Coronary artery (tissue), 2 donors: ENCODE data around the gene DIAPH3.
"Not testable (repeated sequence)": the region's sequence is repeated elsewhere in the genome, so short reads cannot be mapped to it uniquely, and the experiment has no call there.

ENCODE experiments used
- DNase-seq: peaks from one replicate; pipeline ENCODE4 v3.0.0-alpha.2; 2017; ENCODE audit warnings: low spot score
- H3K27ac ChIP-seq, 2 donors: fragments of 200-600 bp; sonication (generic); one replicate each; pipeline ENCODE4 v1.5.1; 2016 to 2019
- H3K4me3 ChIP-seq: fragments of 200-600 bp; sonication (generic); 2 replicates; pipeline ENCODE4 v1.5.1; 2016; ENCODE audit warnings: mild to moderate bottlenecking, moderate library complexity
- TF ChIP-seq, protein P1 (sequence below): fragments of 200-600 bp; sonication (generic); IDR thresholded peaks from one replicate; pipeline ENCODE4 v1.5.1; 2019; ENCODE audit warnings: antibody characterized with exemption

Gene DIAPH3, protein sequence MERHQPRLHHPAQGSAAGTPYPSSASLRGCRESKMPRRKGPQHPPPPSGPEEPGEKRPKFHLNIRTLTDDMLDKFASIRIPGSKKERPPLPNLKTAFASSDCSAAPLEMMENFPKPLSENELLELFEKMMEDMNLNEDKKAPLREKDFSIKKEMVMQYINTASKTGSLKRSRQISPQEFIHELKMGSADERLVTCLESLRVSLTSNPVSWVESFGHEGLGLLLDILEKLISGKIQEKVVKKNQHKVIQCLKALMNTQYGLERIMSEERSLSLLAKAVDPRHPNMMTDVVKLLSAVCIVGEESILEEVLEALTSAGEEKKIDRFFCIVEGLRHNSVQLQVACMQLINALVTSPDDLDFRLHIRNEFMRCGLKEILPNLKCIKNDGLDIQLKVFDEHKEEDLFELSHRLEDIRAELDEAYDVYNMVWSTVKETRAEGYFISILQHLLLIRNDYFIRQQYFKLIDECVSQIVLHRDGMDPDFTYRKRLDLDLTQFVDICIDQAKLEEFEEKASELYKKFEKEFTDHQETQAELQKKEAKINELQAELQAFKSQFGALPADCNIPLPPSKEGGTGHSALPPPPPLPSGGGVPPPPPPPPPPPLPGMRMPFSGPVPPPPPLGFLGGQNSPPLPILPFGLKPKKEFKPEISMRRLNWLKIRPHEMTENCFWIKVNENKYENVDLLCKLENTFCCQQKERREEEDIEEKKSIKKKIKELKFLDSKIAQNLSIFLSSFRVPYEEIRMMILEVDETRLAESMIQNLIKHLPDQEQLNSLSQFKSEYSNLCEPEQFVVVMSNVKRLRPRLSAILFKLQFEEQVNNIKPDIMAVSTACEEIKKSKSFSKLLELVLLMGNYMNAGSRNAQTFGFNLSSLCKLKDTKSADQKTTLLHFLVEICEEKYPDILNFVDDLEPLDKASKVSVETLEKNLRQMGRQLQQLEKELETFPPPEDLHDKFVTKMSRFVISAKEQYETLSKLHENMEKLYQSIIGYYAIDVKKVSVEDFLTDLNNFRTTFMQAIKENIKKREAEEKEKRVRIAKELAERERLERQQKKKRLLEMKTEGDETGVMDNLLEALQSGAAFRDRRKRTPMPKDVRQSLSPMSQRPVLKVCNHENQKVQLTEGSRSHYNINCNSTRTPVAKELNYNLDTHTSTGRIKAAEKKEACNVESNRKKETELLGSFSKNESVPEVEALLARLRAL

DNA sequence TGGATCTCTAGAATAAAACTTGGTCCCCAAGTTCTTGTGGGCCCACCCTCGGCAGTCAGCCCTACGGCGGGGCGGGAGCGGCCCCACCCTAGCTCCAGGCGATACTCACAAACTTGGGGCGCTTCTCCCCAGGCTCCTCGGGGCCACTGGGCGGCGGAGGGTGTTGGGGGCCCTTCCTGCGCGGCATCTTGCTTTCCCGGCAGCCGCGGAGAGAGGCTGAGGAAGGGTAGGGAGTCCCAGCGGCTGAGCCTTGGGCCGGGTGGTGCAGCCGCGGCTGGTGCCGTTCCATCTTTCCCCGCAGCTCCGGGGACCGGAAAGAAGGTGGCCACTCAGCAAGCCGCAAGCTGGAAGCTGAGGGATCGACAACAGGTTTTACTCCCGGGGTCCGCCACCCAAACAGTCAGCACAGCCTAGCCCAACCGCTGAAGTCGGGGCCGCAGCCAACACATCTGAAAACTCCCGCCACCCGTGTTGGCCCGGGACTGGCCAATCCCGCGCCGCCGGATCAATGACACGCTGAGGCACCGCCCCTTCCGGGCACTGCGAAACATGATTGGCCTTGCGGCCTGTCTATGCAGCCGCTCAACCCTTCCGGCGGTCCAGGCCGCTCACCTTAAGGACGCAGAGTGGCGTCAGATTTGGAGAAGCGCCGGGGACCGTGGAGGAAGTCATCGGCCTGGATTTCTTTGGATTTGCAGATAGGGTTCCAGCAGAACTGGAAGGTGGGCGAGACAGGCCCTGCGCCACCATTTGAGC is at the start of gene DIAPH3:
TSS of gene DIAPH3 (minus strand) at position 451 of the 756 bp plus-strand sequence. CDS start at position 289, 162 bp downstream.
- peak within 1 kb of the TSS; percentile 82 to 96 for H3K27ac ChIP-seq
- TF ChIP-seq, protein P1, sequence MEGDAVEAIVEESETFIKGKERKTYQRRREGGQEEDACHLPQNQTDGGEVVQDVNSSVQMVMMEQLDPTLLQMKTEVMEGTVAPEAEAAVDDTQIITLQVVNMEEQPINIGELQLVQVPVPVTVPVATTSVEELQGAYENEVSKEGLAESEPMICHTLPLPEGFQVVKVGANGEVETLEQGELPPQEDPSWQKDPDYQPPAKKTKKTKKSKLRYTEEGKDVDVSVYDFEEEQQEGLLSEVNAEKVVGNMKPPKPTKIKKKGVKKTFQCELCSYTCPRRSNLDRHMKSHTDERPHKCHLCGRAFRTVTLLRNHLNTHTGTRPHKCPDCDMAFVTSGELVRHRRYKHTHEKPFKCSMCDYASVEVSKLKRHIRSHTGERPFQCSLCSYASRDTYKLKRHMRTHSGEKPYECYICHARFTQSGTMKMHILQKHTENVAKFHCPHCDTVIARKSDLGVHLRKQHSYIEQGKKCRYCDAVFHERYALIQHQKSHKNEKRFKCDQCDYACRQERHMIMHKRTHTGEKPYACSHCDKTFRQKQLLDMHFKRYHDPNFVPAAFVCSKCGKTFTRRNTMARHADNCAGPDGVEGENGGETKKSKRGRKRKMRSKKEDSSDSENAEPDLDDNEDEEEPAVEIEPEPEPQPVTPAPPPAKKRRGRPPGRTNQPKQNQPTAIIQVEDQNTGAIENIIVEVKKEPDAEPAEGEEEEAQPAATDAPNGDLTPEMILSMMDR = no peak
- DNase-seq = peak; percentile 95
- H3K4me3 ChIP-seq = peak within 1 kb of the TSS; percentile 89

DNA sequence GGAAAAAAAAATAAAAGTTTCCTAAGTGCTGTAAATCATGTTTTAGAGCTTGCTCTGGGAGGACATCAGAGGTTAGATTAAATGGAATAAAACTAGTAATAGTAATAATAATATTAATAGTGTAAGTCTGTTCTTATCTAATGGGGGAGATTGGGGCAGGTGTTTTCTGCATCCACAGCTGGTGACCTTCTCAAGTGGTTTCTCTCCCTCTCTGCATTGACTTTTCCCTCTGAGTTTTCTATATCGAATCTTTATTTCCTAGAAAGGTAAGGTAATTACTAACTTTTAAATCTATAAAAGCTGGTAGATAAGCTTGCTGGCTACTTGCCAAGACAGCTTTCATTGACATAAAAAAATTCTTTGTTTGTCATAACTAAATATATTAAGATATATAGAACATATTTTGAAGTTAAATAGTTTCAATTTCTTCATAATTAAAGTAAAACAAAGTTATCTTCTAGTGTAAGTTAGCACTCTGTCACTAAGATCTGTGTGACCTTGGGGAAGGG is 49.6 kb upstream of the DIAPH3 start:
- TF ChIP-seq, protein P1 = no peak
- no peak for DNase-seq
- no peak overlapping the region for H3K4me3 ChIP-seq
- H3K27ac ChIP-seq = no peak overlapping the region

DNA sequence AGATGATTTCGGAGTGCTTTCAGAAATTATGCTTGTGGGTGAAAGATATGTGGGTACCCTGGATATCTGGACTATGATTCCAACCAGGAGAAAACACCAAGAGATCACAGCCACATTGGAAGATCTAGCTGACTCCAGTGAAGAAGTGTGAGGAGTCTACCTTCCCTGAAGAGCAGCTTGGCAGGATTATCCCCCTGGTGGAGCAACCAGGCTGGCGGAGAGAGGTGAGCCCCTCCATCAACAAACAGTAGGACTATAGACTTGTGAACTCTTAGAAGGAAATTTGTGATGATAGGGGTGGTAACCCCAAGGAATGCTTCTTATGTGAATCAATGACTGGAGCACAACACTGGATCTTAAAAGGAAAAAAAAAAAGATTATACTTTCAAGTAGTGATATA is 47.8 kb upstream of the DIAPH3 start:
- H3K4me3 ChIP-seq = no peak overlapping the region
- no peak for DNase-seq
- TF ChIP-seq, protein P1 = no peak
- no peak overlapping the region for H3K27ac ChIP-seq

DNA sequence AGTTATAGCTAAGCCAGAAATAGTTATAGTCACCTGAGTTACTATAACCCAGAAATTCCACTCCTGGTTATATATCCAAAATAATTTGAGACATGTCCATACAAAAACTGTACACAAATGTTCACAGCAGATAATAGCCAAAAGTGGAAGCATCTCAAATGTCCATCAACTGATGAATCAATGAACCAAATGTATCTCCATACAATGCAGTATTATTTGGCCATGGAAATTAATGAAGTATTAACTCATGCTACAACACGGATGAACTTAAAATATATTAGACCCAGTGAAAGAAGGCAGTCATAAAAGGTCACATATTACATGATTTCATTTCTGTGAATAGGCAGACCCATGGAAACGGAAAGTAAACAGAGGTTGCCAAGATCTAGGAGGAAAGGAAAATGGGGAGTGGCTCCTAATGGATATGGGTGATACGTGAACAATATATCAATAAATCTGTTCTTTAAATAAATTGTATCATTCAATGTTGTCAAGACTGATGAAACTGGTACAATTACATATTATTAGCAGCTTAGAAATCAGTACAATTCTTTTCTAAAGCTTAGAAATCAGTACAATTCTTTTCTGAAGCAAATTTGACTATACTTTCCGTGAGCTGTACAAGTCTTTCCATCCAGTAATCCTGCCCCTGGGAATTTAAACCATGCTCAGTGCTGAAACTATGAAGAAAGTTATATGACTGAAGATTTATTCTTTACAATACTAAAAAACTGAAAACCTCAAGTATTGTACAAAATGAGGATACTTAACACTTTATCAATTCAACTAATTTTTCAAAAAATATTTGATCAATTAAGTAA is 47.0 kb upstream of the DIAPH3 start:
- Histone ChIP-seq H3K27ac (no peak overlapping the region), H3K4me3 (no peak overlapping the region)
- DNase-seq = no peak
- TF ChIP-seq, protein P1 = no peak

DNA sequence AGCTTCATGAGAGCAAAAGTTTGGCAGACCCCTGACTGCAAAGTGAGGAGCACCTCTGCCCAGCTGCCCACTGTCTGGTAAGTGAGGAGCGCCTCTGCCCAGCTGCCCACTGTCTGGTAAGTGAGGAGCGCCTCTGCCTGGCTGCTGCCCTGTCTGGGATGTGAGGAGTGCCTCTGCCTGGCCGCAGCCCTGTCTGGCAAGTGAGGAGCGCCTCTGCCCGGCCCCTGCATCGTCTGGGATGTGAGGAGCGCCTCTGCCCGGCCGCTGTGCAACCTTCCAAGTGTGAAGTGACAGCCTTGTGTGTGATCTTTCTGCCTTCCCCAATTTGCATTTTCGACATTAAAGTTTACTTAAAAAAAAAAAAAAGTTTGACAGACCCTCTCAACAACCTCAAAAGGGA is 41.8 kb upstream of the DIAPH3 start:
- not testable (repeated sequence) for H3K4me3 ChIP-seq, DNase-seq

DNA sequence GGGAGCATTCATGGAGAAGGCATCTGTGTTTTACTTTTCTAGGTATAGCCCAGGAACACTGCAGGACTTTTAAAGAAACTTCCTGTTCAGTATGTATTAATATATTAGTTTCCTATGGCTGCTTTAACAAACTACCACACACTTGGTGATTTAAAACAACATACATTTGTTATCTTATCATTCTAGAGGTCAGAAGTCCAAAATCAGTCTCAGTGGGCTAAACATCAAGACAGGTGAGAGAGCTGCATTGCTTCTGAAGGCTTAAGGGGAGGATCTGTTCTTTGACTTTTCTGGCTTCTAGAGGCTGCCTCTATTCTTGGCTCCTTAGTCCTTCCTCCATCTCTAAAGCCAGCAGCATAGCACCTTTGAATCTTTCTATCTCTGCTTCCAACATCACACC is 37.6 kb upstream of the DIAPH3 start:
- Histone ChIP-seq H3K27ac (no peak overlapping the region), H3K4me3 (no peak overlapping the region)
- TF ChIP-seq, protein P1 = no peak
- no peak for DNase-seq

More for the DNA sequence above, 41.8 kb upstream of the DIAPH3 start:
- H3K27ac ChIP-seq = not testable (repeated sequence)

DNA sequence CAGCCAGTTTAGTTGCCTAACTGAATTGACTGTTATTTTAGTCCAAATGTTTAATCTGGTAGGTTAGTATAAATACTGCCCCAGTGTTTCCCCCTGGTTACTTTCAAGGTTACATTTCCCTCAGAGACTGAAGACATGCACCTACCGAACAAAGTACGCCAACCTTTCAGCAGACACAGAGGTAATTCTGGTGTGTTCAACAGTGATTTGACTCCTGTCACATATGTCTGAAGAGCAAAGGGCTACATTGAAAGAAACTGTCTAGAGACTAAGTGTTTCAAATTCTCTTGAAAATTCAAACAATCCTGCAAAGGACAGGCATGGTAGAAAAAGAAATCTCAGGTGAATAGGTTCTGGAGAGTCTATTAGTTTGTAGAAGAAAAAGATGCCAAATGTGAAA is 32.2 kb upstream of the DIAPH3 start:
- not testable (repeated sequence) for DNase-seq, H3K27ac ChIP-seq

More for the DNA sequence above, 32.2 kb upstream of the DIAPH3 start:
- not testable (repeated sequence) for H3K4me3 ChIP-seq
